Osteocyte (in vitro differentiated cells): ENCODE data around the gene ROCK2. TPM values are rescaled to one million over a fixed set of nuclear protein-coding genes. Genes with fewer than 3 reads are reported as not detected.
"Not testable (repeated sequence)": the region's sequence is repeated elsewhere in the genome, so short reads cannot be mapped to it uniquely, and the experiment has no call there.

Source experiments
- DNase-seq: peaks from one replicate; pipeline ENCODE4 v3.0.0; 2021; ENCODE audit warnings: mixed read lengths; ENCODE audit not compliant: unreplicated experiment; ENCODE audit errors: extremely low spot score
- H3K27ac Mint-ChIP-seq: one replicate; pipeline ENCODE4 v1.8.0; 2021; ENCODE audit warnings: mild to moderate bottlenecking, mixed read lengths; ENCODE audit not compliant: unreplicated experiment
- H3K27me3 Mint-ChIP-seq: one replicate; pipeline ENCODE4 v1.8.0; 2021; ENCODE audit warnings: mixed read lengths; ENCODE audit not compliant: unreplicated experiment
- H3K36me3 Mint-ChIP-seq: one replicate; pipeline ENCODE4 v1.8.0; 2021; ENCODE audit warnings: mixed read lengths; ENCODE audit not compliant: unreplicated experiment
- H3K4me1 Mint-ChIP-seq: one replicate; pipeline ENCODE4 v1.8.0; 2021; ENCODE audit warnings: mixed read lengths; ENCODE audit not compliant: unreplicated experiment
- H3K4me3 Mint-ChIP-seq: one replicate; pipeline ENCODE4 v1.8.0; 2021; ENCODE audit warnings: mild to moderate bottlenecking, moderate library complexity, mixed read lengths; ENCODE audit not compliant: unreplicated experiment
- H3K9me3 Mint-ChIP-seq: one replicate; pipeline ENCODE4 v1.8.0; 2021; ENCODE audit warnings: mixed read lengths; ENCODE audit not compliant: unreplicated experiment
- CTCF ChIP-seq: fragments of 200-600 bp; sonication (generic); IDR thresholded peaks from 2 replicates; pipeline ENCODE4 v1.5.0; 2021; ENCODE audit warnings: antibody characterized with exemption, mild to moderate bottlenecking, moderate library complexity
- total RNA-seq: library from RNA; stranded (reverse); gene quantifications from 2 replicates; pipeline ENCODE4 v1.2.1, GENCODE V29; 2021

ROCK2 gene
- total RNA-seq, 1 donor from 2014 or later, result 56.4 TPM

- Mint-ChIP-seq H3K4me1 (peaks cover 13% of the 10 kb centered on the region), H3K27me3 (no peaks in the 10 kb centered on the region), H3K36me3 (peaks cover 3% of the 10 kb centered on the region), H3K9me3 (no peaks in the 10 kb centered on the region), H3K27ac (no peak overlapping the region), H3K4me3 (no peak overlapping the region)
- no peak for DNase-seq
- peak; percentile 65 for TF ChIP-seq CTCF
Observed at GRCh38 chr2:11234309-11234708, 110.1 kb downstream of the ROCK2 start.

- DNase-seq, H3K27me3 Mint-ChIP-seq, H3K9me3 Mint-ChIP-seq, H3K27ac Mint-ChIP-seq, H3K36me3 Mint-ChIP-seq, H3K4me3 Mint-ChIP-seq, H3K4me1 Mint-ChIP-seq: not testable (repeated sequence)
Observed at GRCh38 chr2:11231193-11231592, 113.2 kb downstream of the ROCK2 start.

GRCh38 chr2:11228692-11229091 is 115.7 kb downstream of the ROCK2 start:
- DNase-seq, result no peak
- no peak overlapping the region for H3K4me3 Mint-ChIP-seq

GRCh38 chr2:11227595-11227994 is 116.8 kb downstream of the ROCK2 start:
- H3K9me3 Mint-ChIP-seq, result no peaks in the 10 kb centered on the region
- peaks cover 2% of the 10 kb centered on the region for H3K4me1 Mint-ChIP-seq
- H3K36me3 Mint-ChIP-seq, result peaks cover 8% of the 10 kb centered on the region
- no peak overlapping the region for H3K4me3 Mint-ChIP-seq
- no peak for DNase-seq
- no peak overlapping the region for H3K27ac Mint-ChIP-seq
- TF ChIP-seq CTCF, result no peak
- no peaks in the 10 kb centered on the region for H3K27me3 Mint-ChIP-seq

More at GRCh38 chr2:11228692-11229091, 115.7 kb downstream of the ROCK2 start:
- no peak for TF ChIP-seq CTCF
- Mint-ChIP-seq H3K36me3 (peaks cover 5% of the 10 kb centered on the region), H3K27me3 (no peaks in the 10 kb centered on the region), H3K9me3 (no peaks in the 10 kb centered on the region), H3K4me1 (peaks cover 2% of the 10 kb centered on the region), H3K27ac (peak overlapping the region; percentile 0)

GRCh38 chr2:11224887-11225286 is 119.5 kb downstream of the ROCK2 start:
- no peak for TF ChIP-seq CTCF
- Mint-ChIP-seq H3K36me3 (peaks cover 14% of the 10 kb centered on the region), H3K4me3 (no peak overlapping the region), H3K4me1 (peaks cover 2% of the 10 kb centered on the region), H3K27ac (no peak overlapping the region), H3K9me3 (no peaks in the 10 kb centered on the region), H3K27me3 (no peaks in the 10 kb centered on the region)
- DNase-seq, result no peak

GRCh38 chr2:11222845-11223244 is 121.6 kb downstream of the ROCK2 start:
- TF ChIP-seq CTCF, result no peak
- Mint-ChIP-seq H3K4me1 (no peaks in the 10 kb centered on the region), H3K9me3 (no peaks in the 10 kb centered on the region), H3K4me3 (no peak overlapping the region), H3K27me3 (no peaks in the 10 kb centered on the region), H3K36me3 (peaks cover 21% of the 10 kb centered on the region), H3K27ac (no peak overlapping the region)
- DNase-seq, result no peak
